AG10803 (cell line): ENCODE measurements around the gene INKA2.

Source experiments
- DNase-seq: peaks from one replicate; pipeline ENCODE4 v3.0.0; 2010; ENCODE audit warnings: low read depth
- H3K4me3 ChIP-seq: 2 replicates; pipeline ENCODE4 v1.5.1; 2011; ENCODE audit warnings: mild to moderate bottlenecking, low read length, control low read depth
- CTCF ChIP-seq: conservative IDR thresholded peaks from 2 replicates; pipeline ENCODE4 v1.5.1; 2011; ENCODE audit warnings: mild to moderate bottlenecking, low read length, control low read depth, inconsistent platforms

The INKA2 gene

GRCh38 chr1:111736548-111737215 is 2.5 kb downstream of the INKA2 start:
- DNase-seq: no peak
- no peak overlapping the region for H3K4me3 ChIP-seq
- TF ChIP-seq CTCF: no peak

GRCh38 chr1:111735858-111736544 is 3.2 kb downstream of the INKA2 start:
- no peak overlapping the region for H3K4me3 ChIP-seq
- DNase-seq: no peak
- TF ChIP-seq CTCF: no peak

- no peak for TF ChIP-seq CTCF
- no peak overlapping the region for H3K4me3 ChIP-seq
- DNase-seq: no peak
These were observed 3.9 kb downstream of the INKA2 start for GRCh38 chr1:111735321-111735720.

GRCh38 chr1:111734856-111735255 is 4.3 kb downstream of the INKA2 start:
- H3K4me3 ChIP-seq: no peak overlapping the region
- TF ChIP-seq CTCF: no peak
- no peak for DNase-seq

- DNase-seq: no peak
- no peak for TF ChIP-seq CTCF
- H3K4me3 ChIP-seq: no peak overlapping the region
These were observed 4.8 kb downstream of the INKA2 start for GRCh38 chr1:111734426-111734825.

GRCh38 chr1:111733992-111734341 is 5.2 kb downstream of the INKA2 start:
- no peak for DNase-seq
- no peak overlapping the region for H3K4me3 ChIP-seq
- no peak for TF ChIP-seq CTCF
